ENCODE data around the gene NCBP1. TPM values are rescaled to one million over a fixed set of nuclear protein-coding genes. Genes with fewer than 3 reads are reported as not detected.

NCBP1 gene
- total RNA-seq, 1 experiment from 2014 or later, result 59.7 TPM

- ChIA-PET POLR2A (interaction anchor here (0.6 to 1.0 kb wide), 3 partner anchors 36 to 89 kb away, joined by 3 to 5 read pairs (median 4); no protein-coding TSS in a partner anchor), CTCF (interaction anchor here (0.7 to 1.0 kb wide), 5 partner anchors 9 to 182 kb away, joined by 3 to 5 read pairs (median 3); partner anchors contain the start of gene XPA)
- intact Hi-C loops (cut with micrococcal nuclease; ENCODE audit: unreplicated experiment), result loop anchor here (1.0 kb wide), 3 partner anchors 8 to 89 kb away; no protein-coding TSS in a partner anchor
- Mint-ChIP-seq H3K9me3 (ENCODE audit: unreplicated experiment) (peaks cover 7% of the 10 kb centered on the region), H3K27ac (ENCODE audit: unreplicated experiment) (peak overlapping the region; percentile 78), H3K27me3 (ENCODE audit: insufficient read depth, unreplicated experiment) (no peaks in the 10 kb centered on the region), H3K4me3 (ENCODE audit: unreplicated experiment) (no peak overlapping the region), H3K36me3 (ENCODE audit: insufficient read depth, unreplicated experiment) (no peaks in the 10 kb centered on the region), H3K4me1 (ENCODE audit: low read depth, unreplicated experiment) (peaks cover 16% of the 10 kb centered on the region)
- no peaks in the 10 kb centered on the region for H3K27me3 ChIP-seq (replicated peaks; ENCODE audit: control insufficient read depth, insufficient read depth, low read length)
- no peak for TF ChIP-seq CTCF (IDR thresholded peaks at IDR 0.05; ENCODE audit: insufficient read depth in 1 of 2, low read depth in 1 of 2, low read length in 1 of 2, severe bottlenecking in 1 of 2, unreplicated experiment in 1 of 2)
- no TSS peak for BruUV-seq (replicated peaks)
- H3K36me3 ChIP-seq (ENCODE audit: control insufficient read depth, insufficient read depth, low read length), result no peaks in the 10 kb centered on the region
- no peaks in the 10 kb centered on the region for H3K9me3 ChIP-seq
- no peak overlapping the region for H3K4me3 ChIP-seq (ENCODE audit: low read depth, low read length)
- H3K4me1 ChIP-seq, result peaks cover 35% of the 10 kb centered on the region
- DNase-seq, result peak; percentile 74 to 91
Observed at GRCh38 chr9:97714435-97714834, 80.8 kb downstream of the NCBP1 start.

- Mint-ChIP-seq H3K4me1 (ENCODE audit: low read depth, unreplicated experiment) (peaks cover 16% of the 10 kb centered on the region), H3K4me3 (ENCODE audit: unreplicated experiment) (no peak overlapping the region), H3K9me3 (ENCODE audit: unreplicated experiment) (peaks cover 20% of the 10 kb centered on the region), H3K27me3 (ENCODE audit: insufficient read depth, unreplicated experiment) (no peaks in the 10 kb centered on the region), H3K36me3 (ENCODE audit: insufficient read depth, unreplicated experiment) (no peaks in the 10 kb centered on the region), H3K27ac (ENCODE audit: unreplicated experiment) (no peak overlapping the region)
- peaks cover 43% of the 10 kb centered on the region for H3K4me1 ChIP-seq
- H3K4me3 ChIP-seq (ENCODE audit: low read depth, low read length), result no peak overlapping the region
- intact Hi-C loops (cut with micrococcal nuclease; ENCODE audit: unreplicated experiment), result no loop called here
- DNase-seq, result no peak
- peaks cover 4% of the 10 kb centered on the region; the same call in 1 of the 2 replicates for H3K9me3 ChIP-seq
- no TSS peak for BruUV-seq (replicated peaks)
- CTCF ChIA-PET, result no interaction called here
- TF ChIP-seq CTCF (IDR thresholded peaks at IDR 0.05; ENCODE audit: insufficient read depth in 1 of 2, low read depth in 1 of 2, low read length in 1 of 2, severe bottlenecking in 1 of 2, unreplicated experiment in 1 of 2), result no peak
- H3K36me3 ChIP-seq (ENCODE audit: control insufficient read depth, insufficient read depth, low read length), result peaks cover 2% of the 10 kb centered on the region; the same call in 1 of the 2 replicates
- POLR2A ChIA-PET, result interaction anchor here (0.6 kb wide), 1 partner anchor 338 kb away, joined by 3 read pairs; no protein-coding TSS in a partner anchor
- no peaks in the 10 kb centered on the region for H3K27me3 ChIP-seq (replicated peaks; ENCODE audit: control insufficient read depth, insufficient read depth, low read length)
Observed at GRCh38 chr9:97717866-97718265, 84.2 kb downstream of the NCBP1 start.

DNA sequence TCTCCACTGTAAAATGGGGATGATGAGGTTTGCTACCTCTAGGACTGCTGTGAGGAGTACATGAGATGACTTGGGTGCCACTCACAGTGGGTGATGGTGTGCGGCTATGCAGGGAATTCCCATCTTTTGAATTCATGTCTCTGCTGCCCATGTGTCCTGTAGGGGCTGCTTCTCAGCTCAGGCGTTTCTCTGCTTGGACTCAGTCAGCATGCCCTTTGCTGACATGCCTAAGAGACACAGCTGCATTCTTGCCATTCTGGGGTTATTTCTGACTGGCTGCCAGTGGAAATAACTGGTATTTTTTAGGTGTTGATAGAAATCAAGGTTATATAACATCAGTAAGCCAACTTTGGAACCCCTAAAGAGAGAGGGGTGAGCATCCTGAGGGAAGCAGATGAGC is 87.8 kb downstream of the NCBP1 start:
- peaks cover 23% of the 10 kb centered on the region for H3K4me1 ChIP-seq
- Mint-ChIP-seq H3K27ac (ENCODE audit: unreplicated experiment) (no peak overlapping the region), H3K27me3 (ENCODE audit: insufficient read depth, unreplicated experiment) (no peaks in the 10 kb centered on the region), H3K4me3 (ENCODE audit: unreplicated experiment) (no peak overlapping the region), H3K4me1 (ENCODE audit: low read depth, unreplicated experiment) (peaks cover 5% of the 10 kb centered on the region), H3K9me3 (ENCODE audit: unreplicated experiment) (peaks cover 20% of the 10 kb centered on the region), H3K36me3 (ENCODE audit: insufficient read depth, unreplicated experiment) (no peaks in the 10 kb centered on the region)
- BruUV-seq (replicated peaks), result no TSS peak
- H3K36me3 ChIP-seq (ENCODE audit: control insufficient read depth, insufficient read depth, low read length), result peaks cover 2% of the 10 kb centered on the region
- no peak overlapping the region for H3K4me3 ChIP-seq (ENCODE audit: low read depth, low read length)
- no peak for DNase-seq
- TF ChIP-seq CTCF (IDR thresholded peaks at IDR 0.05; ENCODE audit: insufficient read depth in 1 of 2, low read depth in 1 of 2, low read length in 1 of 2, severe bottlenecking in 1 of 2, unreplicated experiment in 1 of 2), result no peak
- H3K27me3 ChIP-seq (replicated peaks; ENCODE audit: control insufficient read depth, insufficient read depth, low read length), result no peaks in the 10 kb centered on the region
- H3K9me3 ChIP-seq, result peaks cover 4% of the 10 kb centered on the region; the same call in 1 of the 2 replicates
- ChIA-PET CTCF (no interaction called here), POLR2A (no interaction called here)
- intact Hi-C loops (cut with micrococcal nuclease; ENCODE audit: unreplicated experiment), result no loop called here

Measured in Caco-2 (cell line).